KMS-11 (cell line): Measurements from ENCODE around the gene PRF1.
"Not testable (repeated sequence)": the region's sequence is repeated elsewhere in the genome, so short reads cannot be mapped to it uniquely, and the experiment has no call there.

Source experiments
- H2AFZ ChIP-seq: fragments of 200-600 bp; sonication (generic); 2 replicates; pipeline ENCODE4 v1.6.1; 2016; ENCODE audit warnings: antibody characterized with exemption, mixed run types, low read depth
- H3K27ac ChIP-seq: fragments of 200-600 bp; sonication (generic); 2 replicates; pipeline ENCODE4 v1.6.1; 2016; ENCODE audit warnings: mild to moderate bottlenecking, mixed run types
- H3K27me3 ChIP-seq: fragments of 200-600 bp; sonication (generic); 2 replicates; pipeline ENCODE4 v1.6.1; 2017; ENCODE audit warnings: mild to moderate bottlenecking, low read depth, mixed run types, moderate library complexity; ENCODE audit not compliant: insufficient read depth
- H3K36me3 ChIP-seq: fragments of 200-600 bp; sonication (generic); 2 replicates; pipeline ENCODE4 v1.6.1; 2017; ENCODE audit warnings: mild to moderate bottlenecking, mixed run types; ENCODE audit not compliant: insufficient read depth
- H3K4me1 ChIP-seq: fragments of 200-600 bp; sonication (generic); 2 replicates; pipeline ENCODE4 v1.6.1; 2016; ENCODE audit warnings: mild to moderate bottlenecking, low read depth, mixed run types; ENCODE audit not compliant: poor library complexity, severe bottlenecking
- H3K4me2 ChIP-seq: fragments of 200-600 bp; sonication (generic); 2 replicates; pipeline ENCODE4 v1.7.0; 2016; ENCODE audit warnings: mild to moderate bottlenecking, mixed run types
- H3K4me3 ChIP-seq: fragments of 200-600 bp; sonication (generic); IDR thresholded peaks from 2 replicates; pipeline ENCODE4 v1.6.1; 2017; ENCODE audit warnings: low read depth, low read length, mixed read lengths; ENCODE audit not compliant: insufficient read depth
- H3K79me2 ChIP-seq: fragments of 200-600 bp; sonication (generic); 2 replicates; pipeline ENCODE4 v1.6.1; 2016; ENCODE audit warnings: low read depth, mixed run types; ENCODE audit not compliant: insufficient read depth
- H3K9ac ChIP-seq: fragments of 200-600 bp; sonication (generic); 2 replicates; pipeline ENCODE4 v1.6.1; 2016; ENCODE audit warnings: mild to moderate bottlenecking, mixed run types
- H4K20me1 ChIP-seq: fragments of 200-600 bp; sonication (generic); 2 replicates; pipeline ENCODE4 v1.6.1; 2016; ENCODE audit warnings: mild to moderate bottlenecking, mixed run types; ENCODE audit not compliant: insufficient read depth
- TF ChIP-seq, protein P1 (sequence below): fragments of 200-600 bp; sonication (generic); conservative IDR thresholded peaks from 2 replicates; pipeline ENCODE4 v1.6.1; 2017; ENCODE audit warnings: low read depth, mild to moderate bottlenecking, antibody characterized with exemption, low read length, moderate library complexity, mixed read lengths

Gene PRF1

DNA sequence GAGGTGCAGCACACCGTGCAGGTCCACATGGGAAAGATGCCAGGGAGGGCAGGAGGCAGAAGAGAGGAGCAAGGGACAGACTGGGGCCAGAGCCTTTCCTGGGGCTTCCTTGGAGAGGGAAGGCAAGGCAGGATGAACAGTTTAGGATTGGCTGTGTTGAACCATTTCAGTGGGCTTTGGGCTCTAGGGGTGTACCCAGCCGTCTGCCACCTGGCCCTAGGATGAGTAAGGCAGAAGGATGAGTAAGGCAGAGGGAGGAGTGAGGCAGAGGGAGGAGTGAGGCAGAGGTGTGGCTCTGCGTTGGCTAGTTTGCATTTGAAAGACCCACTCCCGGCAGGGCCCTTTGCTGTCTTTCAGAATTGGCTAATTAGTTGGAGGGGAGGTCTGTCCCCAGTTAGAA lies 31.5 kb upstream of the PRF1 start:
- H3K4me1 ChIP-seq: no peaks in the 10 kb centered on the region
- no peak overlapping the region for H3K9ac ChIP-seq
- no peaks in the 10 kb centered on the region for H3K79me2 ChIP-seq
- no peak overlapping the region for H3K4me2 ChIP-seq
- no peak overlapping the region for H3K27ac ChIP-seq
- no peaks in the 10 kb centered on the region for H3K36me3 ChIP-seq
- no peaks in the 10 kb centered on the region for H3K27me3 ChIP-seq
- H2AFZ ChIP-seq: no peak overlapping the region
- H4K20me1 ChIP-seq: no peaks in the 10 kb centered on the region
- no peak overlapping the region for H3K4me3 ChIP-seq
- TF ChIP-seq, protein P1, sequence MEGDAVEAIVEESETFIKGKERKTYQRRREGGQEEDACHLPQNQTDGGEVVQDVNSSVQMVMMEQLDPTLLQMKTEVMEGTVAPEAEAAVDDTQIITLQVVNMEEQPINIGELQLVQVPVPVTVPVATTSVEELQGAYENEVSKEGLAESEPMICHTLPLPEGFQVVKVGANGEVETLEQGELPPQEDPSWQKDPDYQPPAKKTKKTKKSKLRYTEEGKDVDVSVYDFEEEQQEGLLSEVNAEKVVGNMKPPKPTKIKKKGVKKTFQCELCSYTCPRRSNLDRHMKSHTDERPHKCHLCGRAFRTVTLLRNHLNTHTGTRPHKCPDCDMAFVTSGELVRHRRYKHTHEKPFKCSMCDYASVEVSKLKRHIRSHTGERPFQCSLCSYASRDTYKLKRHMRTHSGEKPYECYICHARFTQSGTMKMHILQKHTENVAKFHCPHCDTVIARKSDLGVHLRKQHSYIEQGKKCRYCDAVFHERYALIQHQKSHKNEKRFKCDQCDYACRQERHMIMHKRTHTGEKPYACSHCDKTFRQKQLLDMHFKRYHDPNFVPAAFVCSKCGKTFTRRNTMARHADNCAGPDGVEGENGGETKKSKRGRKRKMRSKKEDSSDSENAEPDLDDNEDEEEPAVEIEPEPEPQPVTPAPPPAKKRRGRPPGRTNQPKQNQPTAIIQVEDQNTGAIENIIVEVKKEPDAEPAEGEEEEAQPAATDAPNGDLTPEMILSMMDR: no peak

DNA sequence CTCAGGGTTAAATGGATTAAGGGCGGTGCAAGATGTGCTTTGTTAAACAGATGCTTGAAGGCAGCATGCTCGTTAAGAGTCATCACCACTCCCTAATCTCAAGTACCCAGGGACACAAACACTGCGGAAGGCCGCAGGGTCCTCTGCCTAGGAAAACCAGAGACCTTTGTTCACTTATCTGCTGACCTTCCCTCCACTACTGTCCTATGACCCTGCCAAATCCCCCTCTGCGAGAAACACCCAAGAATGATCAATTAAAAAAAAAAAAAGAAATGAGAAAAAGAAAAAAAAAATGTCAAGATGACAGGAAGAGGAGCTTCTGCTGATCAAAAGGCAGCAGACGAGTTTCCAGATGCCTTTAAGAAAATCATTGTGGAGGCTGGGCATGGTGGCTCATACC lies 29.2 kb upstream of the PRF1 start:
- H4K20me1 ChIP-seq, H3K4me2 ChIP-seq, H2AFZ ChIP-seq, H3K36me3 ChIP-seq, H3K27me3 ChIP-seq, H3K9ac ChIP-seq, H3K4me3 ChIP-seq, H3K4me1 ChIP-seq, H3K27ac ChIP-seq, H3K79me2 ChIP-seq: not testable (repeated sequence)

DNA sequence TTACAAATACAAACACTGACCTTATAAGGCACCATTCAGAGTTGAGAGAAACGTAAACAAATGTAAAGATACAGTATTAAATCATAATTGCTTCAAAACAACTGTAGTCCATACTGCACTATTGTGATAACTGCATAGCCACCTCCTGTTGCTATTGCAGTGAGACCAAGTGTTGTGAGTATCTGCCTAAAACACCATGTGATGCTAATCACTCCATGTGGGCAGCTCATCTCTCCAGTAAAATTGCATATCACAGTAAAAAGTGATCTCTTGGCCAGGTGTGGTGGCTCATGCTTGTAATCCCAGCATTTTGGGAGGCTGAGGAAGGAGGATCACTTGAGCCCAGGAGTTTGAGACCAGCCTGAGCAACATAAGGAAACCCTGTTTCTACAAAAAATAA lies 26.8 kb upstream of the PRF1 start:
- Histone ChIP-seq H4K20me1 (no peaks in the 10 kb centered on the region), H3K79me2 (no peaks in the 10 kb centered on the region), H3K9ac (no peak overlapping the region), H3K4me1 (no peaks in the 10 kb centered on the region), H3K4me3 (no peak overlapping the region), H3K36me3 (no peaks in the 10 kb centered on the region), H3K27me3 (no peaks in the 10 kb centered on the region), H2AFZ (no peak overlapping the region), H3K4me2 (no peak overlapping the region), H3K27ac (no peak overlapping the region)
- TF ChIP-seq, protein P1: no peak

DNA sequence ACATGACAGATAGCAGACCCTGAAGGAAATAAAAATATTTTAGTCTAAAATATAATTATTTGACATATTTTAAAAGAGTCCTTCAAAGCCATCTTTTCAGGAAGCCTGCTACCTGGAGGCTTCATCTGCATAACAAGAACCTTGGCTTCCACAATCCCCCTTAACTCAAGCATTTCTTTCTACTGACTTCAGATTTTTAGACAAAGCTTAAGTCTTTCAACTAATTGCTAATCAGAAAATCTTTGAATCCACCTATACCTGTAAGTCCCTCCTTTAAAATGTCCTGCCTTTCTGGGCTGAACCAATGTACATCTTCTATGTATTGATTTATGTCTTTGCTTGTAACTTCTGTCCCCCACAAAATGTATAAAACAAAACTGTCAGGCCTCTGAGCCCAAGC lies 23.5 kb upstream of the PRF1 start:
- no peak overlapping the region for H3K9ac ChIP-seq
- H2AFZ ChIP-seq: no peak overlapping the region
- H3K36me3 ChIP-seq: no peaks in the 10 kb centered on the region
- no peaks in the 10 kb centered on the region for H3K4me1 ChIP-seq
- H3K79me2 ChIP-seq: no peaks in the 10 kb centered on the region
- no peak overlapping the region for H3K4me3 ChIP-seq
- H3K4me2 ChIP-seq: no peak overlapping the region
- no peaks in the 10 kb centered on the region for H4K20me1 ChIP-seq
- TF ChIP-seq, protein P1: no peak
- H3K27ac ChIP-seq: no peak overlapping the region
- no peaks in the 10 kb centered on the region for H3K27me3 ChIP-seq

DNA sequence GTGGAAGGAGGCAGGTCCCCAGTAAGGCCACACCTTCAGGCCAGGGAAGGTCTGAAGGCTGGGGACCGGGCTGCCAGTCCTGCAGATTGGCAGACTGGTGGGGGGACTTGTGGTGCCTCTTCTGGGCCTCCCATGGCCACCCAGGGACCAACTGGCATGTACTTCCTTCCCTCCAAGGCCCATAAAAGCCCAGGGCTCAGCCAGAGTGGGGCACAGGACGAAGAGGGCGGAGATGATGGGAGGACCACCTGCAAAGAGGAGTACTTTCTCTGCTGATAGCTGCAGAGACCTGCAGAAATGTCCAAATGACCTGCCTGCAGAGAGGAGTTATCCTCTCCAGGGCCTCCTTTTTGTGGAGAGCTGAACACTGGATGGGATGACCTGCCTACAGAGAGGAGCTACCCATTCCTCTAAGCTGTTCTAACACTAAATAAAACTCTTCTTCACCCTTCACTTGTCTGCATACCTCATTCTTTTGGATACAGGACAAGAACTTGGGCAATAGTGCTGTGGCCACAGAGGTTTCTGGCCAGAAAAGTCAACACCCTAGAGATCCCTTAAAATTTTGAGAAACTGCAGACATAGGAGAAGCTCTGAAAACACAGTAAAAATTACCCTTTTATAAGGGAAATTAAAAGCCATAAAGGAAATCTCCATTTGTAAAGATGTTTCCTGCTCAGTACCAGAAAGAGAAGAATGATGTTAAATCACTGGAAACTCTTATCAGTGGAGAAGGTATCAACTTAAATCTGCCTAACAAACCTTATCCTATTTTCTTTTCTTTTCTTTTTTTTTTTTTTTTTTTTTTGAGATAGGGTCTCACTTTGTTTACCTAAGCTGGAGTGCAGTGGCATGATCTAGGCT lies 20.7 kb upstream of the PRF1 start:
- H3K27ac ChIP-seq: no peak overlapping the region
- H3K4me2 ChIP-seq: no peak overlapping the region
- TF ChIP-seq, protein P1: no peak
- H4K20me1 ChIP-seq: no peaks in the 10 kb centered on the region
- no peaks in the 10 kb centered on the region for H3K27me3 ChIP-seq
- no peak overlapping the region for H2AFZ ChIP-seq
- no peak overlapping the region for H3K9ac ChIP-seq
- H3K4me1 ChIP-seq: no peaks in the 10 kb centered on the region
- no peaks in the 10 kb centered on the region for H3K79me2 ChIP-seq
- H3K4me3 ChIP-seq: no peak overlapping the region
- H3K36me3 ChIP-seq: no peaks in the 10 kb centered on the region
